HL-60 (cell line): ENCODE measurements around the gene ERF.

Experiments used
- DNase-seq, 2 experiments: peaks; one replicate each; pipeline ENCODE4 v3.0.0-alpha.2; 2010 to 2020; ENCODE audit warnings: low read depth in 1 of 2, low spot score in 1 of 2
- H3K27ac ChIP-seq: fragments of 250-450 bp; sonication (Bioruptor Pico); replicated peaks from 2 replicates; pipeline ENCODE4 v1.5.1; 2020; ENCODE audit warnings: mild to moderate bottlenecking, moderate library complexity
- H3K27me3 ChIP-seq: fragments of 250-450 bp; sonication (Bioruptor Pico); 2 replicates; pipeline ENCODE4 v1.5.1; 2021; ENCODE audit warnings: mild to moderate bottlenecking, moderate library complexity; ENCODE audit not compliant: insufficient read depth, poor library complexity, severe bottlenecking
- H3K4me3 ChIP-seq: replicated peaks from 2 replicates; pipeline ENCODE4 v1.5.1; 2011; ENCODE audit warnings: mild to moderate bottlenecking, control low read depth, low read length; ENCODE audit not compliant: insufficient read depth
- CTCF ChIP-seq: IDR thresholded peaks from one replicate; pipeline ENCODE4 v1.5.1; 2011; ENCODE audit warnings: low read length, control low read depth, inconsistent platforms; ENCODE audit not compliant: insufficient read depth
- GABPA ChIP-seq: IDR thresholded peaks from 2 replicates; pipeline ENCODE4 v1.6.1; 2012; ENCODE audit warnings: low read depth
- POLR2AphosphoS5 ChIP-seq: IDR thresholded peaks from 2 replicates; pipeline ENCODE4 v1.6.1; 2012; ENCODE audit warnings: low read depth
- REST ChIP-seq: IDR thresholded peaks from 2 replicates; pipeline ENCODE4 v1.6.1; 2012; ENCODE audit warnings: low read depth; ENCODE audit not compliant: insufficient replicate concordance
- SPI1 ChIP-seq: IDR thresholded peaks from 2 replicates; pipeline ENCODE4 v1.6.1; 2012; ENCODE audit warnings: low read depth, mild to moderate bottlenecking, borderline replicate concordance

Gene ERF

GRCh38 chr19:42207767-42208271, 47.1 kb downstream of the ERF start:
- peak in 1 of 2 experiments; percentile 67 for DNase-seq
- Histone ChIP-seq H3K27ac (peak overlapping the region; percentile 57), H3K4me3 (no peak overlapping the region), H3K27me3 (no peaks in the 10 kb centered on the region)
- TF ChIP-seq REST (no peak), POLR2AphosphoS5 (no peak), GABPA (no peak), CTCF (no peak), SPI1 (no peak; the same call in 1 of the 2 replicates)

DNA sequence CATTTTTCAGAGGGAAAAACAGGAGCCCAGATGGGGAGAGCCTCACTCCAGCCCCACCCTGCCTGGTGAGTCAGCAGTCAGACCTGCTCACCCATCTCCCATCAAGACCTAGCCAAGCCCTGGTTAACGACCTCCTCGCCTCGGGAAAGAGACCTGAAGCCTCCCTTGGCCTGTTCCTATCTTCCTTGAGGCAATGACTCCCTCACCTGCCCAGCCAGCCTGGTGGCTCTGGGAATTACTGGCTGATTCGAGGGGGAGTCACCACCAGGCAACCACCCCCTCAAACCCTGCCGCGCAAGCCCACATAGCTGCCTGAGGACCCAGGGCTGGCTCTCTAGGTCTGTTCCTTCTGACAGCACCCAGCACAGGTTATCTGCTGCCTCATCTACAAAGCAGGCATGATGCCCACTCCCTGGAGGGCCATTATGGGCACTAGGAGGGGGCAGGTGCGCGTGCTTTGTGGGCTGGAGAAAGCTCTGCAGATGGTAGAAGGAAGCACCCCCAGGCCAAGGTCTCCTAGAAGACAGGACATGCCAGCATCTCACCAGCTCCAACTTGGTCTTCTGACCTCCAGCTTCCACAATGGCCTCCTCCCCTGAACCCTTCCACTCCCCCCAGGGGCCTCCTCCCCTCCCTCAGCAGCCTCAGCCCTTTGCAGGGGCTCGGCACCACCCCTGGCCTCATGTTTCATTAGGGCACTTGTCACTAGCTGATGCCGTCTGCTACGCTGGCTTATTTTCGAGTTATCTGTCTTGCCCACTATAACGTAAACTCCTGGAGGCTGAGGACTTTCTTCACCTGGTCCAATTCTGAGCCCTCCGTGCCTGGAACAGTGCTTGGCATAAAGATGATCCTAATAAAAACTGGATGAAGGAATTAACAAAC, 47.8 kb downstream of the ERF start:
- Histone ChIP-seq H3K27ac (peak overlapping the region; percentile 57), H3K4me3 (no peak overlapping the region), H3K27me3 (no peaks in the 10 kb centered on the region)
- TF ChIP-seq GABPA (no peak), POLR2AphosphoS5 (no peak), SPI1 (no peak), REST (no peak), CTCF (no peak)
- DNase-seq, result no peak

DNA sequence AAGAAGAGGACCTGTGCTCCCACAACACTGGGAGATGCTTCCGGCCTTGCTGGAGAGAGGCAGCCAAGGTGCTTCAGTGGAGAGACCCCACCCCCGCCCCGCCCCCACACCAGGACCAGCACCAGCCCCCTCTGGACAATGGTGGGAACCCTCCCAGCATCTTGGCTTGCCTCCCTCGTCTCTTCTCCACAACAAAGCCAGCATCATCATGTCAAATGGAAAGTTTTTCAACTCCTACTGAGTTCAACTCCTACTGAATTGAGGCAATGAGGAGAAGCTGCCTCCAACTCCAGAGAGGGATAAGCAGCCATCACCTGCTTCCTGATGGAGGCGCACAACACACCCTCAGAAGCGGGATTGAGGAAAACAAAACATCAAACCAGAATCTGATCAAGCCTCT, 50.3 kb downstream of the ERF start:
- Histone ChIP-seq H3K27me3 (no peaks in the 10 kb centered on the region), H3K4me3 (no peak overlapping the region), H3K27ac (no peak overlapping the region)
- no peak for TF ChIP-seq CTCF
- TF ChIP-seq SPI1, result no peak
- no peak for TF ChIP-seq REST
- no peak for TF ChIP-seq POLR2AphosphoS5
- no peak for TF ChIP-seq GABPA
- no peak for DNase-seq
